ENCODE results near the gene SLC27A5. TPM values are rescaled to one million over a fixed set of nuclear protein-coding genes. Genes with fewer than 3 reads are reported as not detected.
A peak's percentile ranks its signal among the peaks of the same experiment; 100 is the strongest.

The SLC27A5 gene
- total and polyA plus RNA-seq, 2 of the 13 experiments (the other 11 are each of a cell fraction or from before 2014, with no cell fraction given) = 30.3 to 40.2 TPM

DNA sequence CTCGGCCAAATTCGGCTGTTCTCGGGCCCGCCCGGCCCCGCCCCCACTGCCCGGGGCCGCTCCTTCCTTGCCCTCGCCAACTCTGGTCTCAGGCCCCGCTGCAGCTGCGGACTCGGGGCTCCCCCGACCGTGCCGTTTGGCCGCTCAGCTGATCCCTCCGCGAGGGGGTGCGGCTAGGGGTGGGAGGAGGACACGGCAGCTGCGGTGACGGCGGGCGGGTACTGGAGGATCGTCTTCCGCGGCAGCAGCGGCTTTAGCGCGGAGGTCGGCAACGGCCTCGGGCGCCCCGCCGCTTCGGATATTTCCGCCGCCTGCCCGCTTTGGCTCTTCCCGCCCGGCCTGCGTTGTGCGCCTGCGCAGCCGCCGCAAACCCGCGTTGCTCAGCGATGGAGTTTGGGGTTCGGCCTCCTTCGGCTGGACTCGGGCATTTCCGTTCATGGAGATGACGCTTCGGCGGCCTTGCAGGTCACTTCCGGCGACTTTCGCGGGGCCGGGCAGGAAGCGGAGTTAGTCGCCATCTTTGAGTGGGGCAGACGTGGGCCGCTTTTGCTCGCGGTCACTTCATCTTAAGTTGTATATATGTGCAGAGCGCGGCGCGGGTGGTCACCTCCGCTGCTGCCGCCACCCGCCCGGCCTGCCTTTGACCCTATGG, 47.0 kb upstream of the SLC27A5 start (continued):
- TF ChIP-seq SOX13 (IDR thresholded peaks at IDR 0.05) (no peak), SOX13 (CRISPR knock-in tag; conservative IDR thresholded peaks at IDR 0.05 in 1 of 2, IDR thresholded peaks at IDR 0.05 in 1 of 2) (no peak; a peak in 2 of 4 replicates), HMGA1 (CRISPR knock-in tag; conservative IDR thresholded peaks at IDR 0.05) (no peak), ZNF432 (CRISPR knock-in tag; IDR thresholded peaks at IDR 0.05; ENCODE audit: borderline replicate concordance) (no peak), MTF1 (CRISPR knock-in tag; IDR thresholded peaks at IDR 0.05) (no peak), ZNF333 (CRISPR knock-in tag; IDR thresholded peaks at IDR 0.05; ENCODE audit: borderline replicate concordance) (peak; percentile 51; the same call in 1 of the 2 replicates), SALL2 (CRISPR knock-in tag; IDR thresholded peaks at IDR 0.05) (peak; percentile 96), ZFP62 (CRISPR knock-in tag; IDR thresholded peaks at IDR 0.05) (no peak), KDM5A (IDR thresholded peaks at IDR 0.05; ENCODE audit: borderline replicate concordance, low read length) (0 out of 2 replicates have a peak, but pooled peaks have one; percentile 24), PAF1 (CRISPR knock-in tag; IDR thresholded peaks at IDR 0.05) (no peak), SP1 (IDR thresholded peaks at IDR 0.05) (no peak), SP1 (CRISPR knock-in tag; IDR thresholded peaks at IDR 0.05) (peak; percentile 41; the same call in 1 of the 2 replicates), ZC3H4 (CRISPR knock-in tag; IDR thresholded peaks at IDR 0.05; ENCODE audit: borderline replicate concordance) (no peak), ZNF772 (CRISPR knock-in tag; IDR thresholded peaks at IDR 0.05) (no peak; the same call in none of the 2 replicates), CBX2 (IDR thresholded peaks at IDR 0.05; ENCODE audit: low read depth, low read length) (no peak), CBX2 (CRISPR knock-in tag; IDR thresholded peaks at IDR 0.05; ENCODE audit: low read depth) (no peak), ZNF564 (CRISPR knock-in tag; IDR thresholded peaks at IDR 0.05) (peak; percentile 72; the same call in 1 of the 2 replicates), RAD51 (IDR thresholded peaks at IDR 0.05; ENCODE audit: borderline replicate concordance) (no peak), ZNF143 (CRISPR knock-in tag; IDR thresholded peaks at IDR 0.05) (peak; percentile 57; the same call in 1 of the 2 replicates), ZNF496 (CRISPR knock-in tag; IDR thresholded peaks at IDR 0.05; ENCODE audit: insufficient replicate concordance) (no peak), ZNF274 (CRISPR knock-in tag; IDR thresholded peaks at IDR 0.05) (peak; percentile 90), ZSCAN20 (CRISPR knock-in tag; IDR thresholded peaks at IDR 0.05; ENCODE audit: borderline replicate concordance) (0 out of 2 replicates have a peak, but pooled peaks have one; percentile 82), CERS6 (CRISPR knock-in tag; IDR thresholded peaks at IDR 0.05) (no peak), ZNF549 (CRISPR knock-in tag; IDR thresholded peaks at IDR 0.05) (no peak), RFX5 (IDR thresholded peaks at IDR 0.05; ENCODE audit: low read depth, low read length) (peak; percentile 12; the same call in 1 of the 2 replicates), KLF16 (CRISPR knock-in tag; IDR thresholded peaks at IDR 0.05) (peak in 1 of 2 experiments; percentile 44; a peak in 1 of 4 replicates)
- TF ChIP-seq, protein P1, sequence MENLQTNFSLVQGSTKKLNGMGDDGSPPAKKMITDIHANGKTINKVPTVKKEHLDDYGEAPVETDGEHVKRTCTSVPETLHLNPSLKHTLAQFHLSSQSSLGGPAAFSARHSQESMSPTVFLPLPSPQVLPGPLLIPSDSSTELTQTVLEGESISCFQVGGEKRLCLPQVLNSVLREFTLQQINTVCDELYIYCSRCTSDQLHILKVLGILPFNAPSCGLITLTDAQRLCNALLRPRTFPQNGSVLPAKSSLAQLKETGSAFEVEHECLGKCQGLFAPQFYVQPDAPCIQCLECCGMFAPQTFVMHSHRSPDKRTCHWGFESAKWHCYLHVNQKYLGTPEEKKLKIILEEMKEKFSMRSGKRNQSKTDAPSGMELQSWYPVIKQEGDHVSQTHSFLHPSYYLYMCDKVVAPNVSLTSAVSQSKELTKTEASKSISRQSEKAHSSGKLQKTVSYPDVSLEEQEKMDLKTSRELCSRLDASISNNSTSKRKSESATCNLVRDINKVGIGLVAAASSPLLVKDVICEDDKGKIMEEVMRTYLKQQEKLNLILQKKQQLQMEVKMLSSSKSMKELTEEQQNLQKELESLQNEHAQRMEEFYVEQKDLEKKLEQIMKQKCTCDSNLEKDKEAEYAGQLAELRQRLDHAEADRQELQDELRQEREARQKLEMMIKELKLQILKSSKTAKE (CRISPR knock-in tag; IDR thresholded peaks at IDR 0.05; ENCODE audit: borderline replicate concordance) = no peak
- TF ChIP-seq, protein P2, sequence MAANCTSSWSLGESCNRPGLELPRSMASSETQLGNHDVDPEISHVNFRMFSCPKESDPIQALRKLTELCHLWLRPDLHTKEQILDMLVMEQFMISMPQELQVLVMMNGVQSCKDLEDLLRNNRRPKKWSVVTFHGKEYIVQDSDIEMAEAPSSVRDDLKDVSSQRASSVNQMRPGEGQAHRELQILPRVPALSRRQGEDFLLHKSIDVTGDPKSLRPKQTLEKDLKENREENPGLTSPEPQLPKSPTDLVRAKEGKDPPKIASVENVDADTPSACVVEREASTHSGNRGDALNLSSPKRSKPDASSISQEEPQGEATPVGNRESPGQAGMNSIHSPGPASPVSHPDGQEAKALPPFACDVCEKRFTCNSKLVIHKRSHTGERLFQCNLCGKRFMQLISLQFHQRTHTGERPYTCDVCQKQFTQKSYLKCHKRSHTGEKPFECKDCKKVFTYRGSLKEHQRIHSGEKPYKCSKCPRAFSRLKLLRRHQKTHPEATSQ (CRISPR knock-in tag; IDR thresholded peaks at IDR 0.05; ENCODE audit: borderline replicate concordance) = no peak

Measured in HepG2 (cell line).